ENCODE results near the gene KCP.
"Not testable (repeated sequence)": the region's sequence is repeated elsewhere in the genome, so short reads cannot be mapped to it uniquely, and the experiment has no call there.

Gene KCP

GRCh38 chr7:128919241-128919640 lies 8.7 kb upstream of the KCP start:
- peaks cover 38% of the 10 kb centered on the region for H3K27me3 Mint-ChIP-seq
- DNase-seq = no peak

GRCh38 chr7:128918016-128918665 lies 7.6 kb upstream of the KCP start:
- Mint-ChIP-seq H3K4me3 (no peak overlapping the region), H3K36me3 (ENCODE audit: low read depth) (no peaks in the 10 kb centered on the region), H3K27me3 (peaks cover 42% of the 10 kb centered on the region), H3K4me1 (ENCODE audit: low read depth) (peaks cover 4% of the 10 kb centered on the region), H3K27ac (no peak overlapping the region), H3K9me3 (no peaks in the 10 kb centered on the region)
- DNase-seq = no peak

More at GRCh38 chr7:128919241-128919640, 8.7 kb upstream of the KCP start:
- Mint-ChIP-seq H3K36me3 (ENCODE audit: low read depth) (no peaks in the 10 kb centered on the region), H3K27ac (no peak overlapping the region), H3K9me3 (no peaks in the 10 kb centered on the region), H3K4me1 (ENCODE audit: low read depth) (peaks cover 4% of the 10 kb centered on the region), H3K4me3 (no peak overlapping the region)

GRCh38 chr7:128917122-128917521 lies 6.6 kb upstream of the KCP start:
- DNase-seq = no peak
- H3K27me3 Mint-ChIP-seq = peaks cover 47% of the 10 kb centered on the region
- peaks cover 4% of the 10 kb centered on the region for H3K4me1 Mint-ChIP-seq (ENCODE audit: low read depth)
- no peaks in the 10 kb centered on the region for H3K36me3 Mint-ChIP-seq (ENCODE audit: low read depth)
- H3K4me3 Mint-ChIP-seq = no peak overlapping the region
- no peak overlapping the region for H3K27ac Mint-ChIP-seq
- H3K9me3 Mint-ChIP-seq = no peaks in the 10 kb centered on the region

- H3K27me3 Mint-ChIP-seq = peaks cover 52% of the 10 kb centered on the region
- H3K4me3 Mint-ChIP-seq = no peak overlapping the region
- no peaks in the 10 kb centered on the region for H3K36me3 Mint-ChIP-seq (ENCODE audit: low read depth)
- H3K4me1 Mint-ChIP-seq (ENCODE audit: low read depth) = peaks cover 4% of the 10 kb centered on the region
- no peaks in the 10 kb centered on the region for H3K9me3 Mint-ChIP-seq
- H3K27ac Mint-ChIP-seq = no peak overlapping the region
- no peak for DNase-seq
Observed at GRCh38 chr7:128916643-128916915, 6.1 kb upstream of the KCP start.

- Mint-ChIP-seq H3K27ac (no peak overlapping the region), H3K4me3 (no peak overlapping the region)
Observed at GRCh38 chr7:128915841-128916642, 5.5 kb upstream of the KCP start.

GRCh38 chr7:128915271-128915819 lies 4.8 kb upstream of the KCP start:
- no peak for DNase-seq
- no peak overlapping the region for H3K27ac Mint-ChIP-seq
- no peaks in the 10 kb centered on the region for H3K9me3 Mint-ChIP-seq
- peaks cover 62% of the 10 kb centered on the region for H3K27me3 Mint-ChIP-seq
- peaks cover 4% of the 10 kb centered on the region for H3K4me1 Mint-ChIP-seq (ENCODE audit: low read depth)
- H3K4me3 Mint-ChIP-seq = peak overlapping the region; percentile 26
- H3K36me3 Mint-ChIP-seq (ENCODE audit: low read depth) = no peaks in the 10 kb centered on the region

More at GRCh38 chr7:128915841-128916642, 5.5 kb upstream of the KCP start:
- no peak for DNase-seq
- no peaks in the 10 kb centered on the region for H3K9me3 Mint-ChIP-seq
- no peaks in the 10 kb centered on the region for H3K36me3 Mint-ChIP-seq (ENCODE audit: low read depth)
- H3K27me3 Mint-ChIP-seq = peaks cover 57% of the 10 kb centered on the region
- H3K4me1 Mint-ChIP-seq (ENCODE audit: low read depth) = peaks cover 4% of the 10 kb centered on the region

- DNase-seq = no peak
- Mint-ChIP-seq H3K27ac (no peak overlapping the region), H3K9me3 (no peaks in the 10 kb centered on the region), H3K4me1 (ENCODE audit: low read depth) (peaks cover 4% of the 10 kb centered on the region), H3K27me3 (peaks cover 67% of the 10 kb centered on the region), H3K36me3 (ENCODE audit: low read depth) (no peaks in the 10 kb centered on the region), H3K4me3 (no peak overlapping the region)
Observed at GRCh38 chr7:128914566-128915151, 4.2 kb upstream of the KCP start.

- H3K4me1 Mint-ChIP-seq (ENCODE audit: low read depth) = peaks cover 4% of the 10 kb centered on the region
Observed at GRCh38 chr7:128913870-128914565, 3.5 kb upstream of the KCP start.

GRCh38 chr7:128912709-128913495 lies 2.4 kb upstream of the KCP start:
- H3K4me3 Mint-ChIP-seq; H3K9me3 Mint-ChIP-seq; H3K4me1 Mint-ChIP-seq (ENCODE audit: low read depth); DNase-seq; H3K36me3 Mint-ChIP-seq (ENCODE audit: low read depth); H3K27ac Mint-ChIP-seq: not testable (repeated sequence)
- H3K27me3 Mint-ChIP-seq = peaks cover 75% of the 10 kb centered on the region

More at GRCh38 chr7:128913870-128914565, 3.5 kb upstream of the KCP start:
- no peak for DNase-seq
- no peaks in the 10 kb centered on the region for H3K9me3 Mint-ChIP-seq
- peaks cover 74% of the 10 kb centered on the region for H3K27me3 Mint-ChIP-seq
- no peaks in the 10 kb centered on the region for H3K36me3 Mint-ChIP-seq (ENCODE audit: low read depth)
- H3K4me3 Mint-ChIP-seq = no peak overlapping the region
- H3K27ac Mint-ChIP-seq = no peak overlapping the region

GRCh38 chr7:128912281-128912680 lies 1.8 kb upstream of the KCP start:
- no peak for DNase-seq
- H3K4me3 Mint-ChIP-seq = no peak overlapping the region
- H3K4me1 Mint-ChIP-seq (ENCODE audit: low read depth) = peaks cover 4% of the 10 kb centered on the region
- no peak overlapping the region for H3K27ac Mint-ChIP-seq
- H3K9me3 Mint-ChIP-seq = no peaks in the 10 kb centered on the region
- no peaks in the 10 kb centered on the region for H3K36me3 Mint-ChIP-seq (ENCODE audit: low read depth)
- H3K27me3 Mint-ChIP-seq = peaks cover 75% of the 10 kb centered on the region

GRCh38 chr7:128911423-128912031 lies 1.0 kb upstream of the KCP start:
- Mint-ChIP-seq H3K36me3 (ENCODE audit: low read depth) (no peaks in the 10 kb centered on the region), H3K4me1 (ENCODE audit: low read depth) (peaks cover 4% of the 10 kb centered on the region), H3K9me3 (no peaks in the 10 kb centered on the region), H3K4me3 (no peak overlapping the region), H3K27ac (no peak overlapping the region), H3K27me3 (peaks cover 68% of the 10 kb centered on the region)
- DNase-seq = no peak

GRCh38 chr7:128909625-128910568 lies 612 bp downstream of the KCP start:
- DNase-seq = no peak
- Mint-ChIP-seq H3K27me3 (peaks cover 66% of the 10 kb centered on the region), H3K4me1 (ENCODE audit: low read depth) (no peaks in the 10 kb centered on the region), H3K9me3 (no peaks in the 10 kb centered on the region), H3K36me3 (ENCODE audit: low read depth) (no peaks in the 10 kb centered on the region), H3K27ac (no peak overlapping the region), H3K4me3 (no peak overlapping the region)

Measured in activated T-cell treated with anti-CD3 and anti-CD28 coated beads, Interleukin-2, amount 50 U/mL, for 24 hours (primary cell).